ENCODE results near the gene SRSF1.
"Not testable (repeated sequence)": the region's sequence is repeated elsewhere in the genome, so short reads cannot be mapped to it uniquely, and the experiment has no call there.

The SRSF1 gene

GRCh38 chr17:57993471-57994365, 13.3 kb downstream of the SRSF1 start:
- in situ Hi-C loops (cut with HindIII; ENCODE audit: low sequenced_read_pairs): loop anchor here (5.0 to 25.0 kb wide), 3 partner anchors 69 to 144 kb away; partner anchors contain the start of gene OR4D1

GRCh38 chr17:57991537-57991936, 15.5 kb downstream of the SRSF1 start:
- in situ Hi-C loops (cut with HindIII; ENCODE audit: low sequenced_read_pairs): loop anchor here (5.0 to 25.0 kb wide), 3 partner anchors 67 to 146 kb away; partner anchors contain the start of gene OR4D1

GRCh38 chr17:57990037-57990436, 17.0 kb downstream of the SRSF1 start:
- in situ Hi-C loops (cut with HindIII; ENCODE audit: low sequenced_read_pairs): loop anchor here (5.0 to 25.0 kb wide), 3 partner anchors 65 to 147 kb away; partner anchors contain the start of gene OR4D1

- in situ Hi-C loops (cut with HindIII; ENCODE audit: low sequenced_read_pairs): loop anchor here (25.0 kb wide), 1 partner anchor 149 kb away; the partner anchor contains the start of gene OR4D1
Observed at GRCh38 chr17:57988301-57989250, 18.5 kb downstream of the SRSF1 start.

GRCh38 chr17:57987581-57988300, 19.3 kb downstream of the SRSF1 start, which contains the start of gene VEZF1:
Gene VEZF1 (minus strand): TSS chr17:57988254. CDS start chr17:57988111, 143 bp downstream.
- in situ Hi-C loops (cut with HindIII; ENCODE audit: low sequenced_read_pairs): loop anchor here (25.0 kb wide), 1 partner anchor 150 kb away; the partner anchor contains the start of gene OR4D1

- in situ Hi-C loops (cut with HindIII; ENCODE audit: low sequenced_read_pairs): loop anchor here (25.0 kb wide), 1 partner anchor 150 kb away; the partner anchor contains the start of gene OR4D1
Observed at GRCh38 chr17:57986841-57987580, 20.0 kb downstream of the SRSF1 start.

- in situ Hi-C loops (cut with HindIII; ENCODE audit: low sequenced_read_pairs): loop anchor here (25.0 kb wide), 1 partner anchor 152 kb away; the partner anchor contains the start of gene OR4D1
Observed at GRCh38 chr17:57985675-57985974, 21.4 kb downstream of the SRSF1 start.

GRCh38 chr17:57984936-57985674, 21.9 kb downstream of the SRSF1 start:
- in situ Hi-C loops (cut with HindIII; ENCODE audit: low sequenced_read_pairs): loop anchor here (25.0 kb wide), 1 partner anchor 152 kb away; the partner anchor contains the start of gene OR4D1

- in situ Hi-C loops (cut with HindIII; ENCODE audit: low sequenced_read_pairs): loop anchor here (25.0 kb wide), 1 partner anchor 153 kb away; the partner anchor contains the start of gene OR4D1
Observed at GRCh38 chr17:57984261-57984890, 22.7 kb downstream of the SRSF1 start.

- in situ Hi-C loops (cut with HindIII; ENCODE audit: low sequenced_read_pairs): loop anchor here (25.0 kb wide), 1 partner anchor 154 kb away; the partner anchor contains the start of gene OR4D1
Observed at GRCh38 chr17:57983446-57983845, 23.6 kb downstream of the SRSF1 start.

GRCh38 chr17:57982452-57983170, 24.4 kb downstream of the SRSF1 start:
- in situ Hi-C loops (cut with HindIII; ENCODE audit: low sequenced_read_pairs): loop anchor here (25.0 kb wide), 1 partner anchor 155 kb away; the partner anchor contains the start of gene OR4D1

- in situ Hi-C loops (cut with HindIII; ENCODE audit: low sequenced_read_pairs): loop anchor here (25.0 kb wide), 1 partner anchor 157 kb away; the partner anchor contains the start of gene OR4D1
Observed at GRCh38 chr17:57980522-57980921, 26.5 kb downstream of the SRSF1 start.

- in situ Hi-C loops (cut with HindIII; ENCODE audit: low sequenced_read_pairs): loop anchor here (25.0 kb wide), 1 partner anchor 158 kb away; the partner anchor contains the start of gene OR4D1
Observed at GRCh38 chr17:57979076-57979475, 28.0 kb downstream of the SRSF1 start.

- in situ Hi-C loops (cut with HindIII; ENCODE audit: low sequenced_read_pairs): loop anchor here (25.0 kb wide), 1 partner anchor 161 kb away; the partner anchor contains the start of gene OR4D1
Observed at GRCh38 chr17:57976594-57976993, 30.5 kb downstream of the SRSF1 start.

- in situ Hi-C loops (cut with HindIII; ENCODE audit: low sequenced_read_pairs): loop anchor here (25.0 kb wide), 1 partner anchor 162 kb away; the partner anchor contains the start of gene OR4D1
Observed at GRCh38 chr17:57975044-57975443, 32.0 kb downstream of the SRSF1 start.

GRCh38 chr17:57974053-57974824, 32.8 kb downstream of the SRSF1 start:
- in situ Hi-C loops (cut with HindIII; ENCODE audit: low sequenced_read_pairs): not testable (repeated sequence)

Measured in DLD1 (cell line).